ENCODE results near the gene MLEC.

GRCh38 chr12:120739821-120740613 lies 53.1 kb downstream of the MLEC start:
- TF ChIP-seq CTCF (IDR thresholded peaks at IDR 0.05; ENCODE audit: low read length) (no peak), EZH2 (optimal IDR thresholded peaks at IDR 0.05; ENCODE audit: low read depth, low read length) (no peak), EZH2phosphoT487 (IDR thresholded peaks at IDR 0.05; ENCODE audit: low read length) (no peak)
